ENCODE results near the gene GAB2.

- TF ChIP-seq CTCF (IDR thresholded peaks at IDR 0.05) (no peak), EP300 (IDR thresholded peaks at IDR 0.05) (no peak)
Observed at GRCh38 chr11:78345450-78345849, 72.2 kb downstream of the GAB2 start.
